K562 (cell line): ENCODE measurements around the gene ZNF343. TPM values are rescaled to one million over a fixed set of nuclear protein-coding genes. Genes with fewer than 3 reads are reported as not detected.

Source experiments
- ATAC-seq: fragments of 200-7000 bp; cut with Tn5 transposase; 3 replicates; pipeline ENCODE4 v1.9.1; 2020; ENCODE audit warnings: moderate library complexity
- BruUV-seq: library from RNA; stranded (reverse); fragments of 400-500 nt; replicated peaks from 2 replicates; lab custom pipeline; 2021; lab: Mats Ljungman, UMichigan
- CTCF ChIA-PET: fragments of 300-600 bp; formaldehyde crosslinking; extraction: SDS; loops from one replicate; lab custom pipeline; 2021; ENCODE audit warnings: low intra/inter-chr PET ratio; lab: Yijun Ruan, JAX
- POLR2A ChIA-PET: fragments of 300-600, 350-650 bp; sonication (Branson Sonifier 250); formaldehyde crosslinking; extraction: SDS; loops from one replicate; lab custom pipeline; 2021; ENCODE audit warnings: antibody characterized with exemption, inconsistent platforms; lab: Yijun Ruan, JAX
- DNase-seq, 4 experiments: peaks; one replicate each; pipeline versions ENCODE4 v3.0.0 to v3.0.0-alpha.2; 2011 to 2018; ENCODE audit warnings: low spot score in 3 of 4, mixed read lengths in 3 of 4; ENCODE audit errors: extremely low read depth in 1 of 4
- FAIRE-seq: peaks from 2 replicates; lab custom pipeline; 2011; peaks lifted over from hg19 to GRCh38; lab: Jason Lieb, UNC
- H2AFZ ChIP-seq: 2 replicates; pipeline ENCODE4 v1.6.0; 2011; ENCODE audit warnings: low read depth, low read length, control low read depth, inconsistent platforms
- H3K27ac ChIP-seq: fragments of 200-600 bp; 3 replicates; pipeline ENCODE4 v1.8.0; 2011; ENCODE audit warnings: low read depth, mild to moderate bottlenecking, control low read depth, inconsistent platforms, low read length, moderate library complexity, mixed read lengths; ENCODE audit errors: extremely low read depth
- H3K27me3 ChIP-seq, 2 experiments: fragments of 300-600 bp in 1 of 2; 2 replicates in 1 of 2; 3 replicates in 1 of 2; pipeline versions ENCODE4 v1.6.0 to v1.8.0; 2011; ENCODE audit warnings: inconsistent platforms in 2 of 2, low read length in 2 of 2, mild to moderate bottlenecking in 1 of 2, mixed read lengths in 1 of 2, moderate library complexity in 1 of 2; ENCODE audit not compliant: control insufficient read depth in 2 of 2, insufficient read depth in 2 of 2
- H3K36me3 ChIP-seq: fragments of 300-600 bp; 3 replicates; pipeline ENCODE4 v1.8.0; 2011; ENCODE audit warnings: mild to moderate bottlenecking, low read length, inconsistent platforms; ENCODE audit not compliant: control insufficient read depth, insufficient read depth
- H3K4me1 ChIP-seq, 2 experiments: fragments of 200-600 bp in 1 of 2; replicated peaks in 1 of 2; 2 replicates in 1 of 2; 3 replicates in 1 of 2; pipeline versions ENCODE4 v1.5.1 to v1.8.0; 2011; ENCODE audit warnings: inconsistent platforms in 2 of 2, low read length in 2 of 2, mild to moderate bottlenecking in 1 of 2, mixed read lengths in 1 of 2, moderate library complexity in 1 of 2; ENCODE audit not compliant: control insufficient read depth in 2 of 2, insufficient read depth in 2 of 2
- H3K4me2 ChIP-seq: 2 replicates; pipeline ENCODE4 v1.6.1; 2011; ENCODE audit warnings: low read length, control low read depth, inconsistent platforms, mixed read lengths; ENCODE audit not compliant: insufficient read depth
- H3K4me3 ChIP-seq: fragments of 200-600 bp; sonication (generic), shearing (Covaris generic); 2 replicates; pipeline ENCODE4 v1.5.1; 2016; ENCODE audit warnings: control low read depth, inconsistent platforms
- H3K79me2 ChIP-seq: fragments of 200-600 bp; 3 replicates; pipeline ENCODE4 v1.8.0; 2011; ENCODE audit warnings: low read length, inconsistent platforms; ENCODE audit not compliant: control insufficient read depth, insufficient read depth
- H3K9ac ChIP-seq, 2 experiments: 2 replicates each; pipeline versions ENCODE4 v1.6.0 to v1.6.1; 2011; ENCODE audit warnings: low read depth in 2 of 2, low read length in 2 of 2, control low read depth in 1 of 2, inconsistent platforms in 1 of 2, mild to moderate bottlenecking in 1 of 2, mixed read lengths in 1 of 2; ENCODE audit not compliant: insufficient read depth in 1 of 2
- H3K9me1 ChIP-seq: one replicate; pipeline ENCODE4 v1.6.0; 2011; ENCODE audit warnings: inconsistent platforms, mild to moderate bottlenecking, low read length, moderate library complexity; ENCODE audit not compliant: control insufficient read depth, insufficient read depth
- H3K9me3 ChIP-seq: replicated peaks from 2 replicates; pipeline ENCODE4 v1.5.1; 2011; ENCODE audit warnings: low read depth, low read length, inconsistent platforms; ENCODE audit not compliant: control insufficient read depth, insufficient read depth
- H4K20me1 ChIP-seq: replicated peaks from 2 replicates; pipeline ENCODE4 v1.6.1; 2011; ENCODE audit warnings: low read length, inconsistent platforms, mixed read lengths; ENCODE audit not compliant: control insufficient read depth, insufficient read depth
- RBFOX2 ChIP-seq: fragments of 200-400 bp; formaldehyde crosslinking; IDR thresholded peaks from 2 replicates; pipeline ENCODE4 v1.6.1; 2017; ENCODE audit warnings: low read depth, mild to moderate bottlenecking, low read length, moderate library complexity
- XRCC3 ChIP-seq: fragments of 450-650 bp; IDR thresholded peaks from 2 replicates; pipeline ENCODE4 v1.6.1; 2017; ENCODE audit warnings: mild to moderate bottlenecking, moderate library complexity
- ZEB2 ChIP-seq: fragments of 450-650 bp; IDR thresholded peaks from 2 replicates; pipeline ENCODE4 v1.6.1; 2016
- WGBS: fragments of 100-300 bp; shearing (Covaris generic); methylation state at CpG from one replicate; pipeline ENCODE4 v1.1.6; 2016; ENCODE audit warnings: low coverage, mixed read lengths; ENCODE audit not compliant: insufficient coverage; ENCODE audit errors: missing lambda C conversion rate; 5-methylcytosine and 5-hydroxymethylcytosine counted together
- in situ Hi-C: fragments of 300-500 bp; cut with MboI; formaldehyde crosslinking; loops from 4 replicates; pipeline ENCODE4 v1.15.0; 2018; ENCODE audit warnings: inconsistent platforms, mixed read lengths
- intact Hi-C: fragments of 100-400 bp; cut with micrococcal nuclease; formaldehyde crosslinking; loops from 2 replicates; pipeline ENCODE4 v1.14.2; 2022
- polyA plus RNA-seq, 8 experiments: library from polyadenylated mRNA; depleted of rRNA in 4 of 8; stranded (reverse) in 5 of 8; unstranded in 3 of 8; fragments of >200 nt; fragmentation: Nextera tagmentation in 2 of 8; fragmentation: Illumina TruSeq in 1 of 8; extraction: Ambion mirVana in 2 of 8; extraction: Trizol in 1 of 8; gene quantifications; 2 replicates each; pipeline versions ENCODE4 v1.2.1 to v1.2.3, GENCODE V29; 2011 to 2014; ENCODE audit warnings: inconsistent platforms in 1 of 8, missing spikeins in 1 of 8
- total RNA-seq, 7 experiments: library from RNA; depleted of rRNA in 6 of 7; stranded (reverse); fragments of >200 nt in 6 of 7; fragmentation: Illumina TruSeq in 2 of 7; extraction: Trizol in 2 of 7; gene quantifications; 2 replicates each; pipeline versions ENCODE4 v1.2.1 to v1.2.3, GENCODE V29; 2011 to 2021; ENCODE audit warnings: low replicate concordance in 1 of 7
- TF ChIP-seq, protein P1 (sequence below), 2 experiments: fragments of 450-650 bp; formaldehyde crosslinking in 1 of 2; IDR thresholded peaks; 2 replicates each; pipeline versions ENCODE4 v1.4.0 to v1.6.1; 2014 to 2020; ENCODE audit warnings: mild to moderate bottlenecking in 2 of 2, borderline replicate concordance in 1 of 2, low read depth in 1 of 2
- TF ChIP-seq, protein P2 (sequence below): sonication (generic); formaldehyde crosslinking; IDR thresholded peaks from 2 replicates; pipeline ENCODE4 v1.8.1; 2023; ENCODE audit warnings: mild to moderate bottlenecking, missing genetic modification reagents
- TF ChIP-seq, protein P3 (sequence below): fragments of 450-650 bp; formaldehyde crosslinking; IDR thresholded peaks from 2 replicates; pipeline ENCODE4 v1.4.0; 2020; ENCODE audit warnings: mild to moderate bottlenecking, moderate library complexity
- TF ChIP-seq, protein P4 (sequence below): fragments of 250-450 bp; sonication (Bioruptor Pico); IDR thresholded peaks from 2 replicates; pipeline ENCODE4 v1.8.0; 2021; ENCODE audit warnings: mild to moderate bottlenecking, moderate library complexity

ZNF343 gene
- total and polyA plus RNA-seq, 9 of the 15 experiments (the other 6 are each of a cell fraction or from before 2014, with no cell fraction given): 1.4 to 9.8 (median 6.4) TPM

DNA sequence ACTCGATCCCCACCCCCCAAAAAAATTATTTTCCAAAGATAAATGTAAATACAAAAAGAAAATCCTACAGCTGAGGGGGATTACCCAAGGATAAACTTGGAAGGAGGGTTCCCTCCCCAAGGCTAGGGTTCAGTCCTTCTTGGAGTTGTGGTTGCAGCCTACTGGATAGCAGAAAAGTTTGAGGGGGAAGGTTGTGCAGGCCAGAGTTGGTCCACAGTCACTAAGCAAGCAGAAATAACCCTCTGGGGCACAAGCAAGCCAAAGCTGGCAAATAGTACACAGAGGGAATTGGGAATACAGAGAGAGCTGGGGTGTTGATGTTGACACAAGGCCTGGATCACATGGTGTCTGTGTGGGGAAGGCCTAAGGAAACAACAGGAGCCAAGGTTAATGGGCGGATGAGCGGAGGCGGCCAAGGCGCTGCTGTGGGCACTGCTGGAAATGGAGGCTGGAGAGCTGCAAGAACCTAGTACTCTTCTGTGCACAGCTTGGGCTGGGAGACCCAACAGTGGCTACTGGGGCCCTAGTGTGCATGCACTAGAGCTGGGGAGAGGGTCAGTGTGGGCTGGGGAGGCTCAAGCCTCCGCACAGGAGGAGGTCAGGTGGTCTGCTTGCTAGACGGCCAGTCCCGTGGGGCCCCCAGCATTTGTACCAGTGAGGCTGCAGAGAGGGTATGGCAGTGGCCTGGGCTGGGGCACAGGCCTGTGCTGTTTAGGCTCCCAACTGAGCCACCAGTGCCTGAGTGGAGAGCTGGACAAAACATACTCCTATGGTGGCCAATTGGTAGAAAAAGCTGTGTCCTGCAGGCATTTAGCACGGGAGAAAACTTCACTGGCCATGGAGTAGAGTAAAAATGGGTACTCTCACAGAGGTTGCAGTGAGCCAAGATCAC lies 32.6 kb downstream of the ZNF343 start:
- in situ Hi-C loops: no loop called here
- ChIA-PET CTCF (no interaction called here), POLR2A (interaction anchor here (0.8 to 1.4 kb wide), 2 partner anchors 7 to 10 kb away, joined by 3 to 5 read pairs; no protein-coding TSS in a partner anchor)
- no peak overlapping the region for H3K4me3 ChIP-seq
- 81% methylated on average over 7 of the region's 9 CpGs for WGBS
- H3K9me3 ChIP-seq: no peaks in the 10 kb centered on the region
- H3K27me3 ChIP-seq: no peaks in the 10 kb centered on the region
- DNase-seq (no peak), ATAC-seq (no peak), FAIRE-seq (no peak)
- no TSS peak for BruUV-seq
- no peak overlapping the region for H2AFZ ChIP-seq
- H3K27ac ChIP-seq: no peak overlapping the region
- H3K79me2 ChIP-seq: no peaks in the 10 kb centered on the region
- H4K20me1 ChIP-seq: no peaks in the 10 kb centered on the region
- no peaks in the 10 kb centered on the region for H3K9me1 ChIP-seq
- H3K36me3 ChIP-seq: no peaks in the 10 kb centered on the region; the same call in 2 of the 3 replicates
- H3K4me2 ChIP-seq: no peak overlapping the region
- no peaks in the 10 kb centered on the region for H3K4me1 ChIP-seq
- intact Hi-C loops: no loop called here
- H3K9ac ChIP-seq: peak overlapping the region in 1 of 2 experiments; percentile 35; a peak in 1 of 4 replicates
- TF ChIP-seq, protein P1, sequence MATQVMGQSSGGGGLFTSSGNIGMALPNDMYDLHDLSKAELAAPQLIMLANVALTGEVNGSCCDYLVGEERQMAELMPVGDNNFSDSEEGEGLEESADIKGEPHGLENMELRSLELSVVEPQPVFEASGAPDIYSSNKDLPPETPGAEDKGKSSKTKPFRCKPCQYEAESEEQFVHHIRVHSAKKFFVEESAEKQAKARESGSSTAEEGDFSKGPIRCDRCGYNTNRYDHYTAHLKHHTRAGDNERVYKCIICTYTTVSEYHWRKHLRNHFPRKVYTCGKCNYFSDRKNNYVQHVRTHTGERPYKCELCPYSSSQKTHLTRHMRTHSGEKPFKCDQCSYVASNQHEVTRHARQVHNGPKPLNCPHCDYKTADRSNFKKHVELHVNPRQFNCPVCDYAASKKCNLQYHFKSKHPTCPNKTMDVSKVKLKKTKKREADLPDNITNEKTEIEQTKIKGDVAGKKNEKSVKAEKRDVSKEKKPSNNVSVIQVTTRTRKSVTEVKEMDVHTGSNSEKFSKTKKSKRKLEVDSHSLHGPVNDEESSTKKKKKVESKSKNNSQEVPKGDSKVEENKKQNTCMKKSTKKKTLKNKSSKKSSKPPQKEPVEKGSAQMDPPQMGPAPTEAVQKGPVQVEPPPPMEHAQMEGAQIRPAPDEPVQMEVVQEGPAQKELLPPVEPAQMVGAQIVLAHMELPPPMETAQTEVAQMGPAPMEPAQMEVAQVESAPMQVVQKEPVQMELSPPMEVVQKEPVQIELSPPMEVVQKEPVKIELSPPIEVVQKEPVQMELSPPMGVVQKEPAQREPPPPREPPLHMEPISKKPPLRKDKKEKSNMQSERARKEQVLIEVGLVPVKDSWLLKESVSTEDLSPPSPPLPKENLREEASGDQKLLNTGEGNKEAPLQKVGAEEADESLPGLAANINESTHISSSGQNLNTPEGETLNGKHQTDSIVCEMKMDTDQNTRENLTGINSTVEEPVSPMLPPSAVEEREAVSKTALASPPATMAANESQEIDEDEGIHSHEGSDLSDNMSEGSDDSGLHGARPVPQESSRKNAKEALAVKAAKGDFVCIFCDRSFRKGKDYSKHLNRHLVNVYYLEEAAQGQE (IDR thresholded peaks at IDR 0.05; ENCODE audit: borderline replicate concordance): no peak
- TF ChIP-seq, protein P1 (CRISPR knock-in tag; IDR thresholded peaks at IDR 0.05; ENCODE audit: low read depth): no peak
- TF ChIP-seq ZEB2: no peak
- no peak for TF ChIP-seq XRCC3
- TF ChIP-seq, protein P2, sequence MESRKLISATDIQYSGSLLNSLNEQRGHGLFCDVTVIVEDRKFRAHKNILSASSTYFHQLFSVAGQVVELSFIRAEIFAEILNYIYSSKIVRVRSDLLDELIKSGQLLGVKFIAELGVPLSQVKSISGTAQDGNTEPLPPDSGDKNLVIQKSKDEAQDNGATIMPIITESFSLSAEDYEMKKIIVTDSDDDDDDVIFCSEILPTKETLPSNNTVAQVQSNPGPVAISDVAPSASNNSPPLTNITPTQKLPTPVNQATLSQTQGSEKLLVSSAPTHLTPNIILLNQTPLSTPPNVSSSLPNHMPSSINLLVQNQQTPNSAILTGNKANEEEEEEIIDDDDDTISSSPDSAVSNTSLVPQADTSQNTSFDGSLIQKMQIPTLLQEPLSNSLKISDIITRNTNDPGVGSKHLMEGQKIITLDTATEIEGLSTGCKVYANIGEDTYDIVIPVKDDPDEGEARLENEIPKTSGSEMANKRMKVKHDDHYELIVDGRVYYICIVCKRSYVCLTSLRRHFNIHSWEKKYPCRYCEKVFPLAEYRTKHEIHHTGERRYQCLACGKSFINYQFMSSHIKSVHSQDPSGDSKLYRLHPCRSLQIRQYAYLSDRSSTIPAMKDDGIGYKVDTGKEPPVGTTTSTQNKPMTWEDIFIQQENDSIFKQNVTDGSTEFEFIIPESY (CRISPR knock-in tag): no peak
- TF ChIP-seq RBFOX2: no peak
- TF ChIP-seq, protein P3, sequence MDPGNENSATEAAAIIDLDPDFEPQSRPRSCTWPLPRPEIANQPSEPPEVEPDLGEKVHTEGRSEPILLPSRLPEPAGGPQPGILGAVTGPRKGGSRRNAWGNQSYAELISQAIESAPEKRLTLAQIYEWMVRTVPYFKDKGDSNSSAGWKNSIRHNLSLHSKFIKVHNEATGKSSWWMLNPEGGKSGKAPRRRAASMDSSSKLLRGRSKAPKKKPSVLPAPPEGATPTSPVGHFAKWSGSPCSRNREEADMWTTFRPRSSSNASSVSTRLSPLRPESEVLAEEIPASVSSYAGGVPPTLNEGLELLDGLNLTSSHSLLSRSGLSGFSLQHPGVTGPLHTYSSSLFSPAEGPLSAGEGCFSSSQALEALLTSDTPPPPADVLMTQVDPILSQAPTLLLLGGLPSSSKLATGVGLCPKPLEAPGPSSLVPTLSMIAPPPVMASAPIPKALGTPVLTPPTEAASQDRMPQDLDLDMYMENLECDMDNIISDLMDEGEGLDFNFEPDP (CRISPR knock-in tag): no peak
- TF ChIP-seq, protein P4, sequence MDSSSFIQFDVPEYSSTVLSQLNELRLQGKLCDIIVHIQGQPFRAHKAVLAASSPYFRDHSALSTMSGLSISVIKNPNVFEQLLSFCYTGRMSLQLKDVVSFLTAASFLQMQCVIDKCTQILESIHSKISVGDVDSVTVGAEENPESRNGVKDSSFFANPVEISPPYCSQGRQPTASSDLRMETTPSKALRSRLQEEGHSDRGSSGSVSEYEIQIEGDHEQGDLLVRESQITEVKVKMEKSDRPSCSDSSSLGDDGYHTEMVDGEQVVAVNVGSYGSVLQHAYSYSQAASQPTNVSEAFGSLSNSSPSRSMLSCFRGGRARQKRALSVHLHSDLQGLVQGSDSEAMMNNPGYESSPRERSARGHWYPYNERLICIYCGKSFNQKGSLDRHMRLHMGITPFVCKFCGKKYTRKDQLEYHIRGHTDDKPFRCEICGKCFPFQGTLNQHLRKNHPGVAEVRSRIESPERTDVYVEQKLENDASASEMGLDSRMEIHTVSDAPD (CRISPR knock-in tag): no peak
